B cell (primary cell): ENCODE data around the gene P2RX6. TPM values are rescaled to one million over a fixed set of nuclear protein-coding genes. Genes with fewer than 3 reads are reported as not detected.

Experiments
- ATAC-seq: fragments of 200-7000 bp; cut with Tn5 transposase; one replicate; pipeline ENCODE4 v1.10.0; 2021; ENCODE audit warnings: low read depth, mild to moderate bottlenecking, moderate number of reproducible peaks, moderate library complexity
- CTCF ChIA-PET: fragments of 350-600 bp; sonication (Branson Sonifier 250); formaldehyde crosslinking; loops from one replicate; lab custom pipeline; 2021; ENCODE audit warnings: antibody characterized with exemption, inconsistent platforms; lab: Charles Lee
- POLR2A ChIA-PET: fragments of 350-600 bp; sonication (Branson Sonifier 250); formaldehyde crosslinking; loops from one replicate; lab custom pipeline; 2021; ENCODE audit warnings: antibody characterized with exemption; lab: Charles Lee
- DNase-seq: peaks from one replicate; pipeline ENCODE4 v3.0.0; 2013
- H2AFZ ChIP-seq: 2 replicates; pipeline ENCODE4 v1.6.1; 2012; ENCODE audit warnings: mild to moderate bottlenecking, low read depth, low read length; ENCODE audit not compliant: insufficient read depth, poor library complexity, severe bottlenecking
- H3K27ac ChIP-seq, 2 donors: 1 replicate in 1 of 2; 2 replicates in 1 of 2; pipeline ENCODE4 v1.5.1; 2012 to 2013; ENCODE audit warnings: low read length in 2 of 2, mild to moderate bottlenecking in 2 of 2, moderate library complexity in 1 of 2
- H3K27me3 ChIP-seq, 4 experiments: fragments of 200-600 bp in 1 of 4; sonication (generic) in 1 of 4; replicated peaks in 1 of 4; 1 replicate in 2 of 4; 2 replicates in 2 of 4; pipeline versions ENCODE4 v1.6.1 to v1.7.0; 2013 to 2016; ENCODE audit warnings: low read length in 3 of 4, mild to moderate bottlenecking in 2 of 4, mixed read lengths in 1 of 4, moderate library complexity in 1 of 4; ENCODE audit not compliant: insufficient read depth in 4 of 4, control insufficient read depth in 3 of 4; ENCODE audit errors: control extremely low read depth in 1 of 4
- H3K36me3 ChIP-seq, 2 experiments: replicated peaks in 1 of 2; 1 replicate in 1 of 2; 2 replicates in 1 of 2; pipeline versions ENCODE4 v1.6.1 to v1.7.1; 2013; ENCODE audit warnings: low read length in 1 of 2; ENCODE audit not compliant: insufficient read depth in 2 of 2, control insufficient read depth in 1 of 2; ENCODE audit errors: control extremely low read depth in 1 of 2, extremely low read depth in 1 of 2
- H3K4me1 ChIP-seq, 2 donors: fragments of 200-600 bp in 1 of 2; sonication (generic) in 1 of 2; 1 replicate in 1 of 2; 2 replicates in 1 of 2; pipeline versions ENCODE4 v1.5.1 to v1.6.1; 2013 to 2017; ENCODE audit warnings: low read length in 2 of 2; ENCODE audit not compliant: control insufficient read depth in 2 of 2, insufficient read depth in 2 of 2
- H3K4me2 ChIP-seq: replicated peaks from 2 replicates; pipeline ENCODE3; 2012; ENCODE audit warnings: mild to moderate bottlenecking, low read depth, low read length; ENCODE audit not compliant: poor library complexity, severe bottlenecking
- H3K4me3 ChIP-seq, 5 experiments: fragments of 200-600 bp in 1 of 5; sonication (generic) in 1 of 5; 1 replicate in 3 of 5; 2 replicates in 2 of 5; pipeline versions ENCODE4 v1.5.1 to v1.7.0; 2011 to 2016; ENCODE audit warnings: low read length in 4 of 5, mild to moderate bottlenecking in 4 of 5, low read depth in 2 of 5, control low read depth in 1 of 5, moderate library complexity in 1 of 5; ENCODE audit not compliant: insufficient read depth in 1 of 5; ENCODE audit errors: control extremely low read depth in 1 of 5, extremely low read depth in 1 of 5
- H3K79me2 ChIP-seq: fragments of 200-600 bp; sonication (generic); one replicate; pipeline ENCODE4 v1.6.0; 2016; ENCODE audit warnings: low read length; ENCODE audit not compliant: control insufficient read depth, insufficient read depth
- H3K9ac ChIP-seq: fragments of 200-600 bp; sonication (generic); 2 replicates; pipeline ENCODE4 v1.6.1; 2017; ENCODE audit warnings: mild to moderate bottlenecking, low read length, moderate library complexity
- H3K9me3 ChIP-seq, 3 donors: one replicate each; pipeline versions ENCODE4 v1.6.1 to v1.7.1; 2013; ENCODE audit warnings: low read length in 2 of 3; ENCODE audit not compliant: control insufficient read depth in 2 of 3, insufficient read depth in 1 of 3; ENCODE audit errors: control extremely low read depth in 1 of 3
- H4K20me1 ChIP-seq: 2 replicates; pipeline ENCODE4 v1.6.0; 2012; ENCODE audit warnings: mild to moderate bottlenecking, low read length; ENCODE audit not compliant: insufficient read depth, control insufficient read depth, poor library complexity, severe bottlenecking
- H3K27ac Mint-ChIP-seq: one replicate; pipeline ENCODE4 v1.8.0; 2021; ENCODE audit warnings: mixed read lengths
- H3K27me3 Mint-ChIP-seq: one replicate; pipeline ENCODE4 v1.8.0; 2021; ENCODE audit warnings: mixed read lengths
- H3K4me1 Mint-ChIP-seq: one replicate; pipeline ENCODE4 v1.8.0; 2021; ENCODE audit warnings: mixed read lengths
- H3K4me3 Mint-ChIP-seq: one replicate; pipeline ENCODE4 v1.8.0; 2021; ENCODE audit warnings: mixed read lengths
- H3K9me3 Mint-ChIP-seq: one replicate; pipeline ENCODE4 v1.8.0; 2022; ENCODE audit warnings: mixed read lengths; ENCODE audit not compliant: insufficient read depth
- CTCF ChIP-seq: fragments of 200-600 bp; IDR thresholded peaks from one replicate; pipeline ENCODE4 v1.8.0; 2022; ENCODE audit warnings: antibody characterized with exemption, mild to moderate bottlenecking
- EZH2 ChIP-seq: IDR thresholded peaks from 2 replicates; pipeline ENCODE4 v1.6.1; 2012; ENCODE audit warnings: borderline replicate concordance, low read depth, mild to moderate bottlenecking, moderate library complexity, low read length; ENCODE audit not compliant: insufficient read depth, poor library complexity, severe bottlenecking
- whole genome bisulfite sequencing: methylation state at CpG from one replicate; pipeline ENCODE4 v1.1.5; 2013; ENCODE audit warnings: missing lambda C conversion rate; ENCODE audit not compliant: insufficient coverage; 5-methylcytosine and 5-hydroxymethylcytosine counted together
- intact Hi-C: fragments of 100-400 bp; cut with micrococcal nuclease; formaldehyde crosslinking; loops from one replicate; pipeline ENCODE4 v1.10.0; 2022
- polyA plus RNA-seq: library from polyadenylated mRNA; depleted of rRNA; stranded (reverse); fragments of >200 nt; gene quantifications from 2 replicates; pipeline ENCODE4 v1.2.3, GENCODE V29; 2012
- total RNA-seq, 2 donors: library from RNA; stranded (reverse); fragments of 120-200 nt in 1 of 2; gene quantifications; 1 replicate in 1 of 2; 2 replicates in 1 of 2; pipeline versions ENCODE4 v1.2.3 to v1.2.4, GENCODE V29; 2013 to 2022

The P2RX6 gene
- total and polyA plus RNA-seq, 2 donors (not counting 1 experiment from before 2014, with no cell fraction given): 0.49 to 0.79 TPM

- no peaks in the 10 kb centered on the region for H3K9me3 Mint-ChIP-seq
- no peak overlapping the region for H3K4me3 ChIP-seq
- no peaks in the 10 kb centered on the region for H3K79me2 ChIP-seq
- H2AFZ ChIP-seq: no peak overlapping the region
- no peak for DNase-seq
- intact Hi-C loops: loop anchor here (5.0 kb wide), 1 partner anchor 310 kb away; no protein-coding TSS in a partner anchor
- H3K27me3 ChIP-seq: no peaks in the 10 kb centered on the region
- no peak for ATAC-seq
- ChIA-PET CTCF (no interaction called here), POLR2A (interaction anchor here (0.5 to 2.0 kb wide), 2 partner anchors 10 to 604 kb away, joined by 4 to 6 read pairs; no protein-coding TSS in a partner anchor)
- no peaks in the 10 kb centered on the region for H3K9me3 ChIP-seq
- no peaks in the 10 kb centered on the region for H4K20me1 ChIP-seq
- H3K4me1 Mint-ChIP-seq: peaks cover 24% of the 10 kb centered on the region
- H3K27ac ChIP-seq: peak overlapping the region in 1 of 2 donors; percentile 74
- no peaks in the 10 kb centered on the region for H3K36me3 ChIP-seq
- H3K27me3 Mint-ChIP-seq: no peaks in the 10 kb centered on the region
- WGBS: 97% methylated on average over 11 of the region's 14 CpGs
- no peak for TF ChIP-seq EZH2
- no peak for TF ChIP-seq CTCF
- H3K4me3 Mint-ChIP-seq: peak overlapping the region; percentile 94
- no peak overlapping the region for H3K27ac Mint-ChIP-seq
- no peak overlapping the region for H3K4me2 ChIP-seq
- peaks cover 14 to 24% of the 10 kb centered on the region in 2 donors for H3K4me1 ChIP-seq
- no peak overlapping the region for H3K9ac ChIP-seq
Observed at GRCh38 chr22:21012446-21013407, 2.2 kb upstream of the P2RX6 start.
